CD4-positive, alpha-beta T cell treated with Interferon alpha-2 for 1 hour (primary cell): Measurements from ENCODE around the gene PEMT.

Source experiments
- DNase-seq, 2 donors: peaks; one replicate each; pipeline ENCODE4 v3.0.0-alpha.2; 2020 to 2022

Gene PEMT

DNA sequence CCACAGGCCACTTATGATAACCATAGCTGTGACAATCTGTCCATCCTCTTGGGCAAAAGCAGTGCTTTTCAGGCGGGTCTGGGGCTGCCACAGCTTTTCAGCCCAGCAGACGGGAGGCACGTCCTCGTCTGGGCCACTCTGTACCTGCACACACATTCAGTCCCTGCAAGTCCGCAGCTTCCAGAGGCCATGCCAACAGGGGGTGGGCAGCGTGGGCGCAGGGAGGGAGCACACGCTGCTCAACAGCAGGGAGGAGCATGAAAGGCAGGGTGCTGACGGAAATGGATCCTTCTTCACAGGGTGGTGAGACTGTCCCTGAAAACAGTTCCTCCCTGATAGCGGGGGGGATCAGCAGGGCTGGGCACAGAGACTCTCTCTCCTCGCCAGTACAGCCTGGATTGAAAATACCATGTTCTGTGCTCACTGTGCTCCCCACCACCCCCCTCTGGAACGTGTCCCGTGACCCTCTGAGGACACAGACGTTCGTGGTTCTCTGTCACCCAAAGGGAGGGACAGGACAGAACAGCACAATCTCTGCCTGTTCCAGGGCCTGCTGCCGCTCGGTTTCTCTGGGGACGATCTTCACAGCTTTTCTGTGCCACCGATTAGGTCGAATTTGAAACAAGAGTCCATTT, 41.7 kb downstream of the PEMT start:
- no peak for DNase-seq

DNA sequence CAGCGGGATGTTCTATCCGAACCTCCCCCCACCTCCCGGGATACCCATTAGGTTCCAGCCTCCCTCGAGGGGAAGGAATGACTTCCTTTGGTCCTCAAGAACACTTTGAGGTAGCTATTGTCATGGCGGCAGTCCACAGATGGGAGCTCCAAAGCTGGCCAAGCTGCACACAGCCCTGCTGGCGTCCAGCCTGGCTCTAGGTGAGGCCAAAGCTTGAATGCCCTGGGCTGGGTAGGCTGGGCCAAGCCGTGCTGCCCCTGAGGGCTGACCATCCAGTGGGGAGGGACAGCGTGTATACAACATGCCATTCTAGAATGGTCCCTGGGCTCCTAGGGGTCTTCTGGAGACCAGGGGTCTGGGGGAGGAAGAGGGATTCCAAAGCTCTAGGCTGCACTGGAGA, 43.5 kb downstream of the PEMT start:
- no peak for DNase-seq

DNA sequence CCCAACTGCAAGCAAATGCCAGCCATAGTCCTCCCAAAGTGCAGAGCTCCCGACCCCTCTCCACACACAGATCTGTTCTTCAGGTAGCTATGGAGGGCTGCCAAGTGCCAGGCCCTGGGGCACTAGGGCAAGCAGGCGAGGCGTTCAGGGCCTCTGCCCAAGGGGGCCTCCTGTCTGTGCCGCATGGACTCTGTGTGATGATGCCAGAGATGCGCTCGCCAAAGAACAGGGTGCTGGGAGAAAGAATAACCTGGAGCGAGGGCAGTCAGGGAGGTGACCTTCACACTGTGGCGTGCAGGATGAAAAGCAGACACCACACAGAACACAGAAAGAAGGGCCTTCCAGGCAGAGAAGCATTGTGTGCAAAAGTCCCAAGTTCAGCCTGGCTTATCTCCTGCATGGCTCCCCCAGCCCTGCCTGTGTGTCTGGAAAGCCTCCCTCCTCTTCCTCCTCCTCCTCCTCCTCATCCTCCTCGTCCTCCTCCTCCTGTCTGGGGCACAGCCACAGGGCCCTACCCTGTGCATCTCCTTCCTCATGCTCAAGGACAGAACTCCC, 44.2 kb downstream of the PEMT start:
- DNase-seq, result no peak

DNA sequence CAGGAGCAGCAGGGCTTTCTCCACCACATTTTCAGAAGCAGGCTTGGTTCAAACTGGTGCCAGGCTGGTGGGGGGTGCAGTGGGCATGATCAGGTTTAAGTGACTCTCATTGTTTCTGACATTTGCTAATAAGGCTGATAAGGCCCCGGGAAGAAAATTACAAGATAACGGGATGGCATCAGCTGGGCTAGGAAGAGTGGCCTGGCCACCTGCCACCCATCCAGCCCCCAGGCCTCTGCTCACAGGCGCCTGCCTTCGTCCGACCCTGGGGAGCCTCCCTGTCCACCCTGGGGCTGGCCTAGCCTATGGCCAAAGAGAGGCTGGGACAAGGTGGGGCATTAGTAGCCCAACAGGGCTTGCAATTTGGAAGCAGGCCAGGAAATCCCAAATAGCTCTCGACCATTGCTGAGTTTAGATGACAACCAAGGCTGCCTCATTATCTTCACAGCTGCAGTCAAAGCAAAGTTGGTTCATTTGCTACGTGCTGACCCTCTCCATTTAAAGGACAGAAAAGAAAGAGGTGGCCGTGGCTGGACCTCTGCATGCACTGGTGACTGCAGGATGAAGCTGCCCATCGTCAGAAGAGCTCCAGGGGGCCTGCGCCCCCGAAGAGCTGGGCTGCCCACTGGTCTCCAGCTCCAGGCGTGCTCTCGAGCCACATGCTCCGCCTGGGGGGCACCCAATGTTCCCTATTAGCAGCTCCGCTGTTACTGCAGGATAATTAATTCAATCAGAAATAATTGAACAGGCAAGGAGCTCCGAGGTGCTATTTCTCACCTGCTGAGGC, 44.9 kb downstream of the PEMT start:
- no peak for DNase-seq

DNA sequence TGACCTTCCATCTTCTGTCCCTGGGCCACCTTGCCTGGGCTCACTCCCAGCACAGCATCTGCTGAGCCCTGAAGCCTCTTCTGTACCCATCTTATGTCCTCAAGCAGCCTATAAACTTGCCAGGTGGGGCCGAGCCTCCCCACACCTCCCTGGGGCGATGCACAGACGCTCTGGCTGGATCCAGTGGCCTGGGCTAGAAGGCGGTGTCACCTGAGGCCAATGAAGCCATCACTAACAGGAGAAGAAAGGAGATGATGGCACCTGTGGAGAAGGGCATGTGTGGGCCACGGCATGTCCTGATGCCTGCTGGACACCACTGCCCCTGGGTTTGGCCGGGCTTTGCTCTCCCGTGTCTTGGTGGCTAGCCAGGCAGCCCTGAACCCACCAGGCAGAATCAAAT, 45.5 kb downstream of the PEMT start:
- DNase-seq, result no peak

DNA sequence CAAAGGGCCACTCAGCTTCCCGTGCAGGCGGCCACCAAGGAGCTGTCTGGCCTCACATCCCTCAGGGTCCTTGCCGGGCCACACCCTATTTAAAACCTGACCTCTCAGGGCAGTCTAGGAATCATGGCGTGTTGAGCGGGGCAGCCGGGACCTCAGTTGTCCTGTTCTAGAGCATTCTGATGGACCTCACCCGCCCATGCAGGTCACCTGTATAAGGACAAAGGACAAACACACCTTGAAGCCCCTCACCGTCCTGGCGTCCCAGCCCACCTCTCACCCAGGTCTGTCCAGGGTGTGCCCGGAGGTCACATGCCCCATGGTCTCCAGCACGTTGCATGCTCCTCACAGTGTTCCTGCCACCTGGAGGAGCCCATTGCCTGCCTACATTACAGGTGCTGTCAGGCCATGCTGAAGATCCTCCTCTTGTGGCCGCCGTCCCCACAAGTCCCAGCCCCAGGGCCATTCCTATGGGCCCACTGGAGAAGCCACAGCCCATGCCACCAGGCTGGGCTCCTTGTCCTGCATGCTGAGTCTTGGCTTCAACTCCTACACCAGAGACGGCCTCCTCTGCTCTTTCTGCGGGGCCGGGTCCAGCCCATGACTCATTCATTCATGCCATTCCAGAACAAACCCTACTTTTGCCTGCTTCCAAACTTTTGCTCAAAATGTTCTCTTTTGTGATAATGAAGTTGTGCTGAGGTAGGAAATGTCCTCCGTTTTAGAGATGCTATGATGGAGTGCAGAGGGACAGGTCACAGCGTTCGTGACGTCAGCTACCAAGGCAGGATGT, 46.3 kb downstream of the PEMT start:
- no peak for DNase-seq

DNA sequence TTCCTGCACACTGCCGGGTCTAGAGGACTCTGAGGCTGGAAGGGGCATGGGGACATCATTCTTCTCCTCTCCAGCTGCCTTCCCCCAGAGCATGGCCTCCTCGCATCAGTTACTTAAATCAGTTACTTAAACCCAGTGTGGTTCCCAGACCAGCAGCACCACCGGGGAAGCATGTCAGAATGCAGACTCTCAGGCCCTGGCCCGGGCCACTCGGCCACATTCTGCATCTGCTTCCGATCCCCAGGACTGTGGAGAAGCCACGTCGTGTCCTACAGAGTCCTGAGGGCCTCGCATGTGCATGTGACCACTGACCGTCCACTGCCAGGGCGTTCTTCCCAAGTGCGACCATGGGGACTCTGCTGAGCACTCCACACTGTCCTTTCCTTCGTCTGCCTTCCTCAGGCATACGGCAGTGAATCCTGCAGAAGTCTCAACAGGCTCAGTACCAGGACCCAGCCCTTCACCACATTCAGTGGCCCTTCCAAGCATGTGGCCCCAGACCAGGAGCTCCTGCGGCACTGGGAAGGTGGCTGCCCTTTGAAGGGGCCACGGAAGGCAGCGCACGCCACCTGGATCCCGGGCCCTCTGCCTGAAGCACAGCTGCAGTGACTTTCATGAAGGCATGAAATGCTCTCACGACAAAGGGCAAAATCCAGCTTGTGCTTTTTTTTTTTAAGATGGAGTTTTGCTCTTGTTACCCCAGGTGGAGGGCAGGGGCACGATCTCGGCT, 48.4 kb downstream of the PEMT start:
- no peak for DNase-seq

DNA sequence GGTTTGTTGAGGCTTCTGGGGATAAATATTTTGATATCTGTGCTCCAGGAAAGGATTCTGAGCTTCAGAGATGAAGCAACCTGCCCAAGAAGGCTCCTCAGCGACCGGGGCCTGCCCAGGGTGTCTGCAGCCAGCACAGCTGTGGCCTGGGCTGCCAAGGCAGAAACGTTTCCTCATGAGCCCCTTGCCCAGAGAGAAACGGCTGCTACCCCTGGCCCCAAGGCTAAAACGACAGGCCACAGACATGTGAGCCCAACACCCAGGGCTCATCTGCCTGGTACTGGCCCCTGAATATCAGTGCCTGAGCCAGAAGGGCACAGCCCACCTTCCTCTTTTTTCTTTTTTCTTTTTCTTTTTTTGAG, 49.9 kb downstream of the PEMT start:
- DNase-seq, result no peak

DNA sequence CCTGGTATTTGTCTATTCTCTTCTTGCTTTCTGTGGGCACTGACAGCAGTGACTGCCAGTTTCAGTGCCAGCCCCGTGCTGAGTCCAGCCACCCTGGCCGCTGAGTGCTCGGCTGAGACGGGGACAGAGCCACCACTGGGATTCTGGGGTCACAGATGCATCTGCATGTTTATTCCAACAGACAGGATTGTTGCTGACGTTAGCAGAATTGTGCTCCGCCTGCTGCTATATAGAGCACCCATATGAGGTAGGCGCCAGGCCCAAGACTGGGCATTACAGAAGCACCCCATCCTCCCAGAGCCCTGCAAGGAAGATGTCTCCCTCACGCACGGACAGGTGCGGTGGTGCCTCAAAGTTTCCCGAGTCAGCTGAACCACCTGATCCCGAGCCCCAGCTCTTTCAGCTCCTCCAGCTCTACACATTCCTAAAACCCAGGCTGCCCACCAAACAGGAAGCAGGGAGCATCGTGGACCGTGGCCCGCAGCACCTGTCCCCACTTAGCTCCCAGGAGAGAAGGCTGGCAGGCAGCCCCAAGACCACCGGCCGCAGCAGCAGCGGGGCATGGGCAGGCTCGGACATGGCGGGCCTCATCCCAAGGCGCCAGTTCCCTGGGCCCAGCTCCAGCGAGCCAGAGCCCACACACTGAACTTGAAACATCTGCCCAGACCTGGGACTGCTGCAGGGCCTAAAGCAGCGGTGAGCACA, 50.4 kb downstream of the PEMT start:
- DNase-seq, result no peak

DNA sequence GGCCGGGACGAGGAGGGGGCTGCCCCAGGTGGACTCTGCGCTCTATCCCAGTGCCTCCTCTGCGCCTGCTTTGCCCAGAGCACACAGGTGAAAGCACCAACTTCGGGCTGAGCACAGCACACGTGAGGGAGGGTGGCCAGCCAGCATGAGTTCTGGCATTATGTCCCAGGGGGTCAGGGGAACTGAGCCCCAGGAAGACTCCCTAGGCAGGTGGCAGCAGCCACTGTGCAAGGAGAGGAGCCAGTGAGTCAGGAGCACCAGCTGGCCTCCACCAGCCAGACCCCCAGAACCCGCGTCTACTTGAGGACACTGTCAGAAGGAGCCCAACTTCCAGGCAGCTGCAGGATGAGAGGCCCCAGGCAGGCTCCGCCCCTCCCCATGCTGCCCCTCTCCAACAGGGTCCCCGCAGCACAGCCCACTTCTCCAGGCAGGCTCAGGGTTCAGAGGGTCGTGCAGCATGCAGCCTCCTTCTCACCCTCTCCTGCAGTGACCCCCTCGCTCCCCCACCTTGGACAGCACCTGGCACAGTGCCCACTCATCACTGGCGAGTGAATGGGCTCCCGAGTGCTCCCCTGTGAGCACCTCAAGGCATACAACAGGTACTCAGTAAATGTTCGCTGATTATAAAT, 51.1 kb downstream of the PEMT start:
- DNase-seq, result no peak

DNA sequence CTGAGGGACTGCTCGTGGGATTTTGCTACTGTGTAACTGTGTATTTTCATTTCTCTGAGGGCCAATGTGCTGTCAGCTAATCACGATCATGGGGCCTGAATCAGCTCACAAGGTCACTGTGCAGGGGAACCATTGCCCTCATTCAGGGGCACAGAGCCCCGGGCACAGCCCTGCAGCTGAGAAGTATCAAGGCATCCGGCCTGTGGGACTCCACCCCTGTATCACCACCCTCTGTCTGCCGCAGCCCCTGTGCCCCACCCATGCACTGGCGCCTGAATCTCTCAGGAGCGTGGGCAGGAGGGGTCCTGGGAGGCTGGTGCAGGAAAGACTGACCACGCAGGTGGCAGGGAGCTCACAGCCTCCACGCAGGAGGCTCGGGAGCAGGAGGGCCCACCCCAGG, 51.9 kb downstream of the PEMT start:
- no peak for DNase-seq

DNA sequence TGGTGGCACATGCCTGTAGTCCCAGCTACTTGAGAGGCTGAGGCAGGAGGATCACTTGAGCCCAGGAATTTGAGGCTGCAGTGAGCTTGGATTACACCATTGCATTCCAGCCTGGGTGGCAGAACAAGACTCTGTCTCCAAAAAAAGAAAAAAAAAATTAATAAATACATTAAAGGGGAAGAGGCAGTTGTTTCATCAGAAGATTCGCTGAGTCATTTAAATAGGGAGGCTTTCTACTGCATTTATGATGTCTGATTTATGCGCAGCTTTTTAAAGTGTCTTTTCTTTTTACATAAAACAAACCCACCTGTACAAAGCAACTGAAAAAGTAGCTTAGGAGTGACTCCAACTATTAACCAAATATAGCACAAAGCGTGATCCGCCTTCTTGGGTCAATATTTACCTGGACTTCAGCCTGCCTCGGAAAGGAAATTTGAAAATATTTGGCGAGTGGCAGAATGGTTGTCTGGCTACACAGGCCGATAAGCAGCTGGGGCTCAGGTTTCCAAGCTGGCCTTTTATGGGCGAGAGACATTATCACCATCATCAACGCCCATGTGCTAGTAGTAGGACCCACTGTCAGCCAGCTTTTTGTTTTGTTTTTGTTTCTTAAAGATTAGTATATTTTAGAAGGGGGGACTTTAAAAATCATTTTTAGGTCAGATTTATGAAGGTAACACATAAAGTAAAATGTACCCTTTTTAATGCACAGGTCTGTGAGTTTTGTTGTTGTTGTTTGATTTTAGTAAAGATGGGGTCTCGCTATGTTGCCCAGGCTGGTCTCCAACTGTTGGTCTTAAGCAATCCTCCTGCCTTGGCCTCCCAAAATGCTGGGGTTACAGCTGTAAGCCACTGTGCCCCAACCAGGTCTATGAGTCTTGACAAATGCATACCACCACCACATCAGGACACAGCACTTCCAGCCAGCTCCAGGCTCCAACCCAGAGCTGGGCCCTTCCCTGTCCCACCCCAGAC, 52.8 kb downstream of the PEMT start:
- DNase-seq, result no peak

DNA sequence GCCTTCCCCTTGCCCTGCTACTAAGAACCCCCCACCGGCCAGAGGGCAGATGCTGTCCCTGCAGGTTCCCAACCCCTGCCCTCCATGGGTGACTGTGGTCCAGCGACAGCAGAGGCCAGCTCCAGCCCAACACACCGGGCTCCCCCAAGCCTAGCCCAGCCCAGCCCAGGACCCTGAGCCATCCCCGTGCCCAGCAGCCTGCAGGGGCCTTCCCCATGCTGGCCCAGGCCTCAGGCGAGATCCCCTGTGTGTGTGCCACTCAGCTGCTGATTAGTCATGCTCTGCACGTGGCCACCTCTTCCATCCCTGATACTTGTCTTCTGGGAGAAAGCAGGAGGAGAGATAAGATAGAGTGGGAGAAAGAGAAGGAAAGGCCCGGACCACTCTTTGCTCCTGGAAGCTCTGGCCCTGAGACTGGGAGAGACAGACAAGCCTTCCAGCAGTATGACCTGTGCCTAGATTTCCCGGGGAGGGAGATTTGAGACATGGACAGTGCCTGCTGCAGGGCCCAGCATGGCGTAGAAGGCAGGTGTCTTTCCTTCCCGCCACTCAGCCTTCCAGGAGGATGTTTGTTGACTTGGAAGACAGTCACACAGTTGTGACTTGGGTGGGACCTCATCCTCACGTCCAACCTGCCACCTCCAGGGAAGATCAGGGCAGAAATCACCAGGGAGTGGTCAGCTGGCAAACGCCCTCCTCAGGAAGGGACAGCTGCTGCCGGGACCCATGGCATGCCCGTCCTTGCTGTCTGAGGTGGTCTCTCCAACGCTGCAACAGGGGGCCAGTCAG, 54.0 kb downstream of the PEMT start:
- DNase-seq, result no peak

DNA sequence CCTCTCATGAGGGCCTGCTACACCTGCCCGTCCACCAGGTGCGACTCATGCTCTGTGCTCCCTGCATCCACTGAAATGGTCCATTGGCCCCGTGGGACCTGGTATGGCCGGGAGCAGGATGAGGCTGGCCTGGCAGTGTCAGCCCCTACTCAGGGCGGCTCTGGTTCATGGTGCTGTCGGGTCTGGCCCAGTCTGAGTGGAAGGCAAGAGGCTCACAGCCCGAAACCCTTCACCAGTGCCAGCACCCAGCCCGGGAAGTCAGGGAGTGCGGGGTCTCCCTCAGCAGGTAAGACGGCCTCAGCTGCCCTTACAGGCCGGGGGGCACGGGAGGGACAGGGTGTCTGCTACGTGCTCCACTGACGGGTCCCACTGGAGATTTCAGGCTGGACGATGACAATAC, 54.8 kb downstream of the PEMT start:
- DNase-seq, result no peak

DNA sequence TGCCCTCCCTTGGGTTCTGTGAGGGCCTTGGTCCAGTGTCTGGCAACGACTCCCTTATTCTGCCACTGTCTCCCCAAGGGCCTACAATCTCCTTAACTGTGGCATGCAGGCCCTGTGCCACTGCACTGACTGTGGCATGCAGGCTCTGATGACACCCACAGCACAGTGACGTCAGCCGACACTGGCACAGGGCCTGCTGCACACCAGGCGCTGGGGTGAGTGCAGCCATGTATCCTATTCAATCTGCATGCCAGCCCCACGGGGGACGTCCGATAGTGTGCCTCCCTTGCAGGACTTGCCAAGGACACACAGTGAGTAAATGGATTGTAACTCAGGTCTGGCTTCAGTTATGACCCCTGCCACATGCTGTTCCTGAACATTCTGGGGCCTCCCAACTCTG, 55.6 kb downstream of the PEMT start:
- no peak for DNase-seq

DNA sequence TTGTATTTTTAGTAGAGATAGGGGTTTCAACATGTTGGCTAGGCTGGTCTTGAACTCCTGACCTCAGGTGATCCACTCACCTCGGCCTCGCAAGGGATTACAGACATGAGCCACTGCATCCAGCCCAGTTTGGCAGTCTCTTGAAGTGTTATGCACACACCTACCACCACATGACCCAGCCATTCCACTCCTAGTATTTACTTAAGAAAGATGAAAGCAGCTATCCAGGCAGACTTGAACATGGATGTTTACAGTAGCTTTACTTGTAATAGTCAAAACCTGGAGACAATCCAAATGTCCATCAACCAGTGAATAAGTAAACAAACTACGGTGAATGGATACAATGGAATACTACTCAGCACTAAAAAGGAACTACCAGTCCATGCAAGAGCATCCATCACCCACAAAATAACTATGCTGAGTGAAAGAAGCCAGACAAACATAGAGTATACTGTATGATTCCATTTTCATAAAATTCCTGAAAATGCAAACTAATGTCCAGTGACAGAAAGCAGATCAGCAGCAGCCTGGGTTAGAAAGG, 57.5 kb downstream of the PEMT start:
- DNase-seq, result no peak

DNA sequence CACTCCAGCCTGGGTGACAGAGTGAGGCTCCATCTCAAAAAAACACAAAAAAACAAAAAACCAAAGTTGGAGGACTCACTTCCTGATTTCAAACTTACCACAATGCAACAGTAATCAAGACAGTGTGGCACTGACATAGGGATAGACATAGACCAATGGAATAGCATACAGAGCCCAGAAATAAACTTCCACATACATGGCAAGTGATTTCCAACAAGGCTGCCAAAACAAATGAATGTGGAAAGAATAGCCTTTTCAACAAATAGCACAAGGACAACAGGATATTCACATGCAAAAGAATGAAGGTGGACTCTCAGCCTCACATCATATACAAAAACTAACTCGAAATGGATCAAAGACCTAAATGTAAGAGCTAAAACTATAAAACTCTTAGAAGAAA, 58.5 kb downstream of the PEMT start:
- DNase-seq, result no peak

DNA sequence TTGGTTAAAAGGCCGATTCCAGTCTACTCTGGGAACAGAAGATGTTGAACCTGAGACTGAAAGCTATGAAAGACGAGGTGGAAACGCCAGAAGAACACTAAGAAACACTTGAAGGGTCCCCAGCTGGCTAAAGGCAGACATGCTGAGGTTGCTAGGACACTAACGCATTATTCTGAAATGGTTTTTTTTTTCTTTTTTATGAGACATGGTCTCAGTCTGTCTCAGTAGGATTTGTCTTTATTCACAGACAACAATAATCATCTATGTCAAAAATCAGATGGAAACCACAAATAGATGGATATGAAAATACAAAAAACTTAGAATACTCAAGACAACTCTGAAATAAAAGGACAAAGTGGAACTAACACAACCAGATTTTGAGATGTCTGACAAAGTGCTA, 60.4 kb downstream of the PEMT start:
- no peak for DNase-seq
